HG03066 (cell line): ENCODE results near the gene IPO13.

ENCODE experiments used
- ATAC-seq: cut with Tn5 transposase; IDR thresholded peaks from one replicate; pipeline ENCODE4 v1.9.1; 2021; ENCODE audit warnings: low read depth; ENCODE audit not compliant: unreplicated experiment

The IPO13 gene, protein sequence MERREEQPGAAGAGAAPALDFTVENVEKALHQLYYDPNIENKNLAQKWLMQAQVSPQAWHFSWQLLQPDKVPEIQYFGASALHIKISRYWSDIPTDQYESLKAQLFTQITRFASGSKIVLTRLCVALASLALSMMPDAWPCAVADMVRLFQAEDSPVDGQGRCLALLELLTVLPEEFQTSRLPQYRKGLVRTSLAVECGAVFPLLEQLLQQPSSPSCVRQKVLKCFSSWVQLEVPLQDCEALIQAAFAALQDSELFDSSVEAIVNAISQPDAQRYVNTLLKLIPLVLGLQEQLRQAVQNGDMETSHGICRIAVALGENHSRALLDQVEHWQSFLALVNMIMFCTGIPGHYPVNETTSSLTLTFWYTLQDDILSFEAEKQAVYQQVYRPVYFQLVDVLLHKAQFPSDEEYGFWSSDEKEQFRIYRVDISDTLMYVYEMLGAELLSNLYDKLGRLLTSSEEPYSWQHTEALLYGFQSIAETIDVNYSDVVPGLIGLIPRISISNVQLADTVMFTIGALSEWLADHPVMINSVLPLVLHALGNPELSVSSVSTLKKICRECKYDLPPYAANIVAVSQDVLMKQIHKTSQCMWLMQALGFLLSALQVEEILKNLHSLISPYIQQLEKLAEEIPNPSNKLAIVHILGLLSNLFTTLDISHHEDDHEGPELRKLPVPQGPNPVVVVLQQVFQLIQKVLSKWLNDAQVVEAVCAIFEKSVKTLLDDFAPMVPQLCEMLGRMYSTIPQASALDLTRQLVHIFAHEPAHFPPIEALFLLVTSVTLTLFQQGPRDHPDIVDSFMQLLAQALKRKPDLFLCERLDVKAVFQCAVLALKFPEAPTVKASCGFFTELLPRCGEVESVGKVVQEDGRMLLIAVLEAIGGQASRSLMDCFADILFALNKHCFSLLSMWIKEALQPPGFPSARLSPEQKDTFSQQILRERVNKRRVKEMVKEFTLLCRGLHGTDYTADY

DNA sequence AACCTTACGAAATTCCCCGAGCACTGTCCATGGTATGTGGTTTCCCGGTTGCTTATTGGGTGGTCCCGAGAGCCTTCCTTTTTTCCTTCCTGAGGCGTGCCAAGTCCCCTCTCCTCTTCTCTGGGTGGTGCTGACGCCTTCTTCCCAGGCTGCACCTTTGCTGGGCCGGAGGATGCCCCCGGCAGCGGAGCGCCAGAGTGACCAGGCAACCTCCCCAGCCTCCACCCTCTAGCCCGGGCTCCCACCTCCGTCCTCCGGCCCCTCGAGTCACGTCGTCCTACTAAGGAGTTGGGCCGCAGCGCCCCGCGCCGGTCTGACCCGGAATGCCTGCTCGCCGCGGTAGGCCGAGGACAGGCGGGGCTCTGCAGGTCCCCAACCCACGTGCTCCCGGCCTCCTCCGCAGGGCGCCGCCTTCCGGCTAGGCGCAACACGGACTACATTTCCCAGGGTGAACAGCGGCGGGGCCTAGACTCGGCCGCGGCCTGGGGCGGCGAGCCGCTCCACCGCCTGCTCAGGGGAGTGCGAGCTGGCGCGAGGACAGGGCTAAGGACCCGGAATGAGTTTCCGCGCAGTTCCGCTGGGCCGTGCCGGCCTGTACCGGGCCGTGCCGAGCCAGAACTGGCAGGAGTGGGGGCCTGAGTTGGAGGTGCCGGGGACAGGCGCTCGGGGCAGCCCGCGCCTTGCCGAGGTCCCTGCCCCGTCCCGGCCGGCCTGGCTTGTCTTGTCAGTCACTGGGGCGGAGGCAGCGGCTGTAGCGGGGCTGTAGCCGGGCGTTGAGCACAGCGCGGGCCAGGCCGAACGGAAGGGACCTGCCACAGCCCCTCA, at the start of gene IPO13:
Gene IPO13 (plus strand): TSS at position 715 of the 825 bp plus-strand sequence. CDS start 651 bp downstream, outside the sequence.
- ATAC-seq = peak; percentile 89

DNA sequence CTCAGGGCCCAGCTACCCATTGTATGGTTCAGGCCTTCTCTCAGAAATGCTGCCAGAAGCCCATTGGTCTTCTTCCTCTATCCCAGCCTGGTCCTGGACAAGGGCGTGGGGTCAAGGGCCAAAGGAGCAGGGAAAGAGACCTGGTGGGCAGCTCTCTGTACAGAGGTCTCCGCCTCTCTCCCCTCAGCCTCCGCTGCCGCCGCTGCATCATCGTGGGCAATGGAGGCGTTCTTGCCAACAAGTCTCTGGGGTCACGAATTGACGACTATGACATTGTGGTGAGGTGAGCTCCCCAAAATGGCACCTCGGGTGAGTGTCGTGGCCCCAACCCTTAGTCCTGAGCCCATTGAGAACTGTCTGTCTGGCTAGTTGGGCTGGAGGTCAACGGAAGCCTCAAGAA, 47.8 kb upstream of the IPO13 start:
- ATAC-seq = no peak

- ATAC-seq = no peak
Observed at GRCh38 chr1:43900386-43900785, 46.4 kb upstream of the IPO13 start.

DNA sequence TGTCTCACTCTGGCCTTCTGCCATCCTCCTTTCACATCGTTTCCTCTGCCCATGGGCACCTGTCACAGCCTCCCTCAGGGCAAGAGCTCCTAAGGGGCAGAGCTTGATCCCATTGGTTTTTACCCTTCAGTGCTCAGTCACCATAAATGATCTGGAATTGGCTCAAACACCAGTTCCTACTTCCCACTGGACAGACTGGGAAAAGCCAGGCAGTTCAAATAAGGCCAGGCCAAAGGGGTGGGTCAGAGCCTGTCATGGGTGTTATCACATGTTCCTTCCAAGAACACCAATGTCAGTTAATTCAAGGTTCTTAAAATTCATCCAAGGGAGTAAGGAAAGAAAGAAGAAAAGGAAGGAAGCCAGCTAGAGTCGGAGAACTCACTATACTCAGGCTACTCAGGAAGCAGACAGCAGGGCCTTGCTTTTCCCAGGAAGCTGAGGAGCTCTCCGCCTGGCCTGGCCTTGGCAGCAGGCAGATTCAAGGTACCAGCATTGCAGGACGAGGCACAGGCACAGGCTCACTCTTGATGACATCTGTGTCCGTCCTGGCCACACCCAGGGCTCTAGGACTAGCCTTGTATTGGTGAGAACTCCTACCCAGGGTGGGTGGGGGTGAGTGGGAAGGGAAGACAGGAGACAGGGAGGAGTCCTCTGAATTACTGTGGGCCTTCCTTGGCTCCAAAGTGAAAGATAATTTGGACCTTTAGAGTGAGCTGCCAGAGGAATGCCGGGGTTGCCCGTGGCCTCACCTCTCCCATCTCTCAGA, 45.4 kb upstream of the IPO13 start:
- ATAC-seq = no peak

DNA sequence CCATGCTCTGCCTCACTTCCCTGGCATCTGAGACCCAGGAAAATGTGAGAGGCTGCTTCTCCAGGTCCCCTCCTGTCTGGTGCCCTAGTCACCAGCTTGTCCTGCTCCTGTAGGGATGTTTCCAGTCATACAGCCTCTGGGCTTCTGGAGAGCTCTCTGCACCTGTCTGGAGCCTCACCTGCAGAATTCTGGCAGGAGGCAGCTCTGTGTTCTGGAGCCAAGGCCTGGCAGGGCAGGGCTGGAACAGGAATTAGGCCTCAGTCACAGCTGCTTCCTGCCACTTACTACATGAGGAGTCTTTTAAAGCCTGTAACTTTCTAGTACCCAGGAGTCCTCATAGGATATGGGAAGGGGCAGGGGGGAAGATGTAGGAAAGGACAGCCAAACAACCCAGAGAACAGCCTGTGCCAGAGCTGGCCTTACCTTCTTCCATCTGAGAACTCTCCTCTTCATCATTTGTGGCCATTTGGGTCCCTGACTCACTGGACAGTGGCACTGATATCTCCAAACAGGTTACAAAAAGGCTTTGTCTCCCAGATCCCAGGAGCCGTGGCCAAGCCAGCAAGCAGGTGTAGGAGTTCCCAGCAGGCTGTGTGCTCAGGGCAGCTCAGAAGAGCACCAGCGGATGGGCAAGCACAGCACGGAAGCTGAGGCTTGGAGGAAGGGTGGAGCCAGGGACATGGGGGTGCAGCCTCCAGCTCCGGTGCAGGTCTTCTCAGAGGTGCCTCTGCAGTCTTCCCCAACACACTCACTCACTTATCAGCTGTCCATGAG, 44.5 kb upstream of the IPO13 start:
- ATAC-seq = no peak

- no peak for ATAC-seq
Observed at GRCh38 chr1:43904660-43905551, 41.8 kb upstream of the IPO13 start.

DNA sequence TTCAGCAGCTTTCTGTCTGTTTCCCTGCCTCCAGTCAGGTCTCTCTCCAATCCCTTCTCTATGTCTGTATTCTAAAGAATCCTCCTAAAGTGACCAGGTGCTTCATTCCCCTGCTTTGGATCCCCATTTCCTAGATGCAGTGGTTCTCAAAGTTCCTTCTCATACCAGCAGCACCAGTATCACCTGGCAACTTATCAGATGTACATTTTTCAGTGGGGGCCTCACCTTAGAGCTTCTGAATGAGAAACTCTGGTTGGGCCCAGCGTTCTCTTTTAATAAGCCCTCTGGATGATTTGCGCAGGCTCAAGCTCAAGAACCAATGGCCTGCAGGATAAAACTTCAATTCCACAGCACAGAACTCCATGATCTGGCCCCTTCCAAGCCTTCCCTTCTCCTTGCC, 38.5 kb upstream of the IPO13 start:
- no peak for ATAC-seq

DNA sequence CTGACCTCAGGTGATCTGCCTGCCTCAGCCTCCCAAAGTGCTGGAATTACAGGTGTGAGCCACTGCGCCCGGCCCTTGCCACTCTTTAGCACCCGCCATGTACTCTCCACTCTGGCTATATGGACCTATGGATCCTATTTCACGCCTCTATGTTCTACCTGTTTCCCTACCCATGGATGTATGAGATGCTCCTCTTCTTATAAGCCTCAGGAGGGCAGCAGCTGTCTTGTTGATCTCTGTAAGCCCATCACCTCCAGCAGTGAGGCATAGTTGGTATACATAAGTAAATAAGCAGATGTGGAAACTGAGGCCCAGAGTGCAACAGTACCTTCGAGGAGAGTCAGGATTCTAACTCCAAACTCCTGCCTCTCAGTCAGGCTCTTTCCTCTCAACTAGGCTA, 37.9 kb upstream of the IPO13 start:
- no peak for ATAC-seq

DNA sequence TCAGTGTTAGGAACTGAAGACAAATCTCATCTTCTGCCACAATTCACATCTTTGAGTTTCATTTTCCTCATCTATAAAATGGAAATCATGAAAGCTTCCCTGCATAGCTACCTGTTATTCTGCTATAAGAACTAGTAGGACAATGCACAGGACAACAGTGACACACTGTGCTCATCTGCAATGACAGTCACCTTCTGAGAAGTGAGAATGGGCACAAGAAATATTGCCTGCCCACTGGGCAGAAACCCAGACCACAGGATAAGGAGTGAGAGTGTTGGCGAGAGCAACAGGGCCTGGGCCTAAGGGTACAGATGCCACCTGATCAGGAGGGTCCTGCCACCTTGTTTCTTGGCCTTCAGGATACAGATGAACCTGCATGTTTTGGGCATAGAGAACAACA, 36.4 kb upstream of the IPO13 start:
- no peak for ATAC-seq

DNA sequence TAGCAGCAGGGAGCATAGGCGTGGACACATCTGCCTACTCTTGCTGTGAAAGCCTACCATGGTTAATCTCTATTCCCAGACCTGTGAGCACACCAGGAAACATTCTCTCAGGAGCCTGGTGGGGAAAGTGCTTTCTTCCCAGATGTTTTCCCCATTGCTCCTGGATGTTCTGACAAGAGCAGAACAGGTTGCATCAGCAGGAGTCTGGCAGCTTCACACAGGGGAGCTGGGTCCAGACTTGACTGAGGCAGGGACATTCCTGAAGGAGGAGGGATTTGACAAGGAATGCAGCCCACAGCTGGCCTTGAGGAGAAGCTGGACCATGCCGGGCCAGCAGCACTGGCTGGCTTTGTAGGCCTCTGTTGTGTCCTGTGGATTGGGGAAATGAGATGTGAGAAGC, 34.1 kb upstream of the IPO13 start:
- ATAC-seq = no peak

DNA sequence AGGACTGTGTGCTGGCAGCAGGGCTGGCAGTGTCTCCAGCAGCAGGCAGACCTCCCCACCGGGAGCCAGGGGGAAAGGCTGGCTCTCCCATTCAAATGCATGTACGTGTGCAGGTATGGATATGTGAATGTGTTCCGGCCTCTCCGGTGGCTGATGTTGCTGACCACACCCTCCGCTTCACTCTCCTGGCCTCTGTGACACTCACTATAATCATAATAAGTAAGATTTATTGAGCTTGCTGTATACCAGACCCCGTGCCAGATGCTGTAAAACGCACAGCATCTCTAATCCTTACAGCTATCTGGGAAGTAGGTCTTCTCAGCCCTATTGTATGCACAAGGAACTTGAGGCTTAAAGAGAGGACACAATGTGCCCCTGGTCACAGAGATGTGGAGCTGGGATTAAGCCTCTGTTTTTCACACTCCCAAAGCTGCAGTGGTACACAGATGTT, 33.7 kb upstream of the IPO13 start:
- ATAC-seq = no peak

DNA sequence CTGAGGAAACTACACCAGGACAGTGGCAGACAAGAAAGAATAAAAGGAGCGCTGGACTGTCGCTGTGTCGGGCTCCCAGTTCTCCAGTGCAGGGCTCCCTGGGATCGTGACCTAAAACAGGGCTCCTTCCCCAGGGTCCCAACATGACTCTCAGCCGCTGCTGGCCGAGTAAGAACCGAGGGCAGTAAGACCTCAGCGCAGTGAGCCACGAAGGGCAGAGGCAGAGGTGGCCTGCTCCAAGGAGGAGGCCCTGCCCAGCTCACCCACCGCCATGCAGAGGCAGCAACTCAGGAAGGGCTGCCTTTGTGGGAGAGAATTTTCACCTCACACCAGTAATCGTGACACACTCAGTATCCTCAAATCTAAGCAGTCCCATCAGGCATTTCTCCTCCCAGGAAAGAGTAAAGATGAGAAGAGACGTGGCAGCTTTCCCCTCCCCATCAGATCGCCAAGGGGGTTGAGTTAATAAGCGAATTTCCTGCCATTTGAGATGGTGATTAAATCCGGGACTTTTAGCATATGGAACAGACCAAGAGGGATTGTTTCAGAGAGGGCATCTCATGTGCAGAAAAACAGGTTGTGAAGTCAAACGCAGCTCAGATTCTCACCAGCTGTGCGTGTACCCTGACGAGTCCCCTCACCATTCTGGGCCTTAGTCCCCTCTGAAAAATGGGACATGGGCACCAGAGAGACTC, 32.9 kb upstream of the IPO13 start:
- no peak for ATAC-seq

GRCh38 chr1:43914576-43915525, 31.9 kb upstream of the IPO13 start:
- ATAC-seq = no peak

GRCh38 chr1:43919906-43920305, 26.8 kb upstream of the IPO13 start:
- no peak for ATAC-seq

- ATAC-seq = no peak
Observed at GRCh38 chr1:43921022-43921421, 25.7 kb upstream of the IPO13 start.

DNA sequence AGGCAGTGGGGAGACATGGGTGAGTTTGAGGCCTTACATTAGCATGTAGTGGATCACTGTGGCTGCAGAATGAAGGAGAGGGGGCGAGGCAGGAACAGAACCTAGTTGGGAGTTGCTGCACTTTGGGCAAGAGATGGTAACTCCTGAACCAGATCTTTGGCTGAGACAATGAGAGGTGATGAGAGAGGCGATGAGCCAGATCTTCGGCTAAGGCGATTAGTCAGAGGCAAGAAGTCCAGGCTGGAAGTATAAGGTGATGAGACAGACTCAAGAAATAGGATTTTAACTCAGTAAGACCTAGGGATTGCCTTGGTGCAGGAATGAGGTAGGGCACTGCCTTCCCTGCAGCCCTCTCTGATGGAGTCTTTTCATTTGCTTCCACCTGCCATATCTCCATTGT, 22.2 kb upstream of the IPO13 start:
- no peak for ATAC-seq
